ENCODE results near the gene FPGT. TPM values are rescaled to one million over a fixed set of nuclear protein-coding genes. Genes with fewer than 3 reads are reported as not detected.
"Not testable (repeated sequence)": the region's sequence is repeated elsewhere in the genome, so short reads cannot be mapped to it uniquely, and the experiment has no call there.

The FPGT gene
- total and polyA plus RNA-seq, 5 donors from 2014 or later: 5.3 to 10.3 (median 6.0) TPM

DNA sequence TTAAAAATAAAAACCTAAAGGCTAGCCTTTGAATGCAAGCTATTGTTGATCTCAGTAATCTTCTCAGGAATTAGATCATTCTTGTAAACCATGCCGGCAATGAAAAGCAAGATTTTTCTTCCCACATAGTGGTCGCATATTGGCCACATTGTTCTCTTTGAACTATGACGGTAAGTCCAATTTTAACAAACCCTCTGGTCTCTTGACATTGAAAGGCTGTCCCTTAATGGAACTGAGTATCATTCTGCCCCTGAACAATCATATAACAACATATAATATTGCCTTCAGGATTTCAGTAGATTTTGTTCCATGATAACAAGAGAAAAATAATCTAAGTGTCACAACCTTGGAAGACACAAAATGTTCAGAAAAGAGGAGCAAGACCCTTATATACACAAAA lies 38.4 kb downstream of the FPGT start:
- Histone ChIP-seq H3K36me3 (ENCODE audit: control insufficient read depth, insufficient read depth, low read length) (no peaks in the 10 kb centered on the region), H3K9me3 (ENCODE audit: control insufficient read depth in 2 of 2, low read length in 2 of 2) (no peaks in the 10 kb centered on the region), H3K27ac (ENCODE audit: insufficient read depth, low read length, poor library complexity, severe bottlenecking) (no peak overlapping the region), H3K4me1 (ENCODE audit: control insufficient read depth, insufficient read depth, low read length, poor library complexity, severe bottlenecking) (no peaks in the 10 kb centered on the region), H3K4me3 (ENCODE audit: low read depth, low read length) (no peak overlapping the region), H3K27me3 (ENCODE audit: control insufficient read depth, insufficient read depth, low read length) (no peaks in the 10 kb centered on the region)
- no peaks in the 10 kb centered on the region for H3K27me3 Mint-ChIP-seq
- H3K36me3 Mint-ChIP-seq: peaks cover 6% of the 10 kb centered on the region
- DNase-seq (no peak), ATAC-seq (ENCODE audit: low read depth in 2 of 2) (no peak)
- no peak overlapping the region for H3K4me3 Mint-ChIP-seq
- no peak overlapping the region for H3K27ac Mint-ChIP-seq
- H3K4me1 Mint-ChIP-seq: no peaks in the 10 kb centered on the region
- peaks cover 0 to 7% (median 3%) of the 10 kb centered on the region in 7 donors for H3K9me3 Mint-ChIP-seq

DNA sequence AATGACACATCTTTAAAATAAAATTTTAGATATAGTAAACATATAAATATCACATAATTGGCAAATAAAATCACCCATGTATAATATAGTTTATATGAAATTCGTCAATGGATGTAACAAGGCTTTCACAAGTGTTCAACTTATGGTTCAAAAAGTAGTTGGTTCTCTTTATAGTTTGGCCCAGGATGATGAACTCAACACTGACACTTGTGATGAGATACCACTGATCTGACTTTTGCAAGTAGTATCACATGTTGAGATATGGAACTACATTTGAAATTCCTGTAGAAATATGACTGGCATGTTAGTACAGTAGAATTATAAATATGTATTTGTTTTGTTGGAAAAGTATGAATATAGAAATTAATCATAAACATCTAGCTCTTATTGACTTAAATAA lies 39.0 kb downstream of the FPGT start:
- no peaks in the 10 kb centered on the region for H3K4me1 Mint-ChIP-seq
- no peak for DNase-seq
- Histone ChIP-seq H3K4me1 (ENCODE audit: control insufficient read depth, insufficient read depth, low read length, poor library complexity, severe bottlenecking) (no peaks in the 10 kb centered on the region), H3K27ac (ENCODE audit: insufficient read depth, low read length, poor library complexity, severe bottlenecking) (no peak overlapping the region), H3K36me3 (ENCODE audit: control insufficient read depth, insufficient read depth, low read length) (no peaks in the 10 kb centered on the region), H3K4me3 (ENCODE audit: low read depth, low read length) (no peak overlapping the region), H3K27me3 (ENCODE audit: control insufficient read depth, insufficient read depth, low read length) (no peaks in the 10 kb centered on the region), H3K9me3 (ENCODE audit: control insufficient read depth in 2 of 2, low read length in 2 of 2) (no peaks in the 10 kb centered on the region)
- no peak overlapping the region for H3K27ac Mint-ChIP-seq
- no peak for ATAC-seq (ENCODE audit: low read depth in 2 of 2)
- H3K9me3 Mint-ChIP-seq: peaks cover 0 to 6% (median 3%) of the 10 kb centered on the region in 7 donors
- peaks cover 6% of the 10 kb centered on the region for H3K36me3 Mint-ChIP-seq
- no peaks in the 10 kb centered on the region for H3K27me3 Mint-ChIP-seq
- no peak overlapping the region for H3K4me3 Mint-ChIP-seq

DNA sequence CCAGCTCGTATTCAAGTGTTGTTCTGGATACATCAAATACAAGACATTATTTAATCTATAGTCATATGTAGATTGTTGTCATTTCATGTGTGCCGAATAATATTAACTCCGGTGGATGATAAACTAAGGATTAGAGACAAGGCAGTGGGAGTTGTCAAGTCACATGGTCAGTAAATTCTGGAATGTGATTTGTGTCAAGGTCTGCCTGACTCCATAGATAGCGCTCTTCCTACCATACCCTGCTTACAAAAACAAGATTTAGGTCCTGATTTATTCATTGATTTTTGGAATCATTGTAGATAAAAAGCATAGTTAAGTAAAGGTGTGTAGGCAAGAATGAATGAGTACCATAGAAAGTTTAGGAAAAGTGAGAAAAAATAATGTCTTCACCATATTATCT lies 39.7 kb downstream of the FPGT start:
- H3K4me1 ChIP-seq (ENCODE audit: control insufficient read depth, insufficient read depth, low read length, poor library complexity, severe bottlenecking): no peaks in the 10 kb centered on the region
- H3K27ac Mint-ChIP-seq: no peak overlapping the region
- H3K27ac ChIP-seq (ENCODE audit: insufficient read depth, low read length, poor library complexity, severe bottlenecking): no peak overlapping the region
- ATAC-seq (ENCODE audit: low read depth in 2 of 2) (no peak), DNase-seq (no peak)
- peaks cover 0 to 4% (median 0%) of the 10 kb centered on the region in 7 donors for H3K9me3 Mint-ChIP-seq
- no peaks in the 10 kb centered on the region for H3K4me1 Mint-ChIP-seq
- no peak overlapping the region for H3K4me3 Mint-ChIP-seq
- H3K9me3 ChIP-seq (ENCODE audit: control insufficient read depth in 2 of 2, low read length in 2 of 2): no peaks in the 10 kb centered on the region
- H3K27me3 Mint-ChIP-seq: no peaks in the 10 kb centered on the region
- no peaks in the 10 kb centered on the region for H3K36me3 ChIP-seq (ENCODE audit: control insufficient read depth, insufficient read depth, low read length)
- H3K4me3 ChIP-seq (ENCODE audit: low read depth, low read length): no peak overlapping the region
- no peaks in the 10 kb centered on the region for H3K27me3 ChIP-seq (ENCODE audit: control insufficient read depth, insufficient read depth, low read length)
- H3K36me3 Mint-ChIP-seq: peaks cover 6% of the 10 kb centered on the region

DNA sequence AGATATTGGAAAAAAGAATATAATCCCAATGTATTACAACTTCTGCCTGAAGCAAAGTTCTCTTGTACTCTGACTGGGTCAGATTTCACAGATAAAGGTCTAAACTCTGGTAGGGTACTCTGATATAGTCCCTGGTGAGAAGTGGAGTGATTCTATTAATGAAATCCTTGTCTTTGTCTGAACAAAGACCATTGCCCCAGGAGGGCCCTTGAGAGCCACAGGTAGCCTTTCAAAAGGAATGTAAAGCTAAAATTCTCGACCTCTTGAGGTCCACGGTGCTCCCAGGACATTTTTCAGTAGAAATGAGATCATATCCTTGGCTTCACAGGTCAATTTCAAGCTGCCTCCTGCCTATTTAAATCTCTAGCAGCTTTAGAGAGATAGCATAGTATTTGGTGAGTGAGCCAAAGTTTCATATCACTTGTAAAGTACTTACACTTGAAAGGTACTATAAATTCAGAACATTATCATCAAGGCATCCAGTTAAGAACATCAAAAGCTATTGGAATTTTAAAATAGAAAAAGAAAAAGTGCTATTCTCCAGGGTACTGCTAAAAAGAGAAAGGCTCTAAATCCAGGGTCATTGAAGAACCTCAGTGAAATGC lies 47.2 kb downstream of the FPGT start:
- H3K27me3 Mint-ChIP-seq: no peaks in the 10 kb centered on the region
- H3K4me1 ChIP-seq (ENCODE audit: control insufficient read depth, insufficient read depth, low read length, poor library complexity, severe bottlenecking): no peaks in the 10 kb centered on the region
- no peaks in the 10 kb centered on the region for H3K27me3 ChIP-seq (ENCODE audit: control insufficient read depth, insufficient read depth, low read length)
- H3K36me3 ChIP-seq (ENCODE audit: control insufficient read depth, insufficient read depth, low read length): no peaks in the 10 kb centered on the region
- DNase-seq (no peak), ATAC-seq (ENCODE audit: low read depth in 2 of 2) (no peak)
- no peak overlapping the region for H3K4me3 Mint-ChIP-seq
- H3K9me3 Mint-ChIP-seq: peaks cover 0 to 2% (median 0%) of the 10 kb centered on the region in 7 donors
- no peaks in the 10 kb centered on the region for H3K36me3 Mint-ChIP-seq
- H3K4me3 ChIP-seq (ENCODE audit: low read depth, low read length): no peak overlapping the region
- H3K27ac Mint-ChIP-seq: no peak overlapping the region
- no peaks in the 10 kb centered on the region for H3K4me1 Mint-ChIP-seq
- H3K9me3 ChIP-seq (ENCODE audit: control insufficient read depth in 2 of 2, low read length in 2 of 2): no peaks in the 10 kb centered on the region
- H3K27ac ChIP-seq (ENCODE audit: insufficient read depth, low read length, poor library complexity, severe bottlenecking): no peak overlapping the region

DNA sequence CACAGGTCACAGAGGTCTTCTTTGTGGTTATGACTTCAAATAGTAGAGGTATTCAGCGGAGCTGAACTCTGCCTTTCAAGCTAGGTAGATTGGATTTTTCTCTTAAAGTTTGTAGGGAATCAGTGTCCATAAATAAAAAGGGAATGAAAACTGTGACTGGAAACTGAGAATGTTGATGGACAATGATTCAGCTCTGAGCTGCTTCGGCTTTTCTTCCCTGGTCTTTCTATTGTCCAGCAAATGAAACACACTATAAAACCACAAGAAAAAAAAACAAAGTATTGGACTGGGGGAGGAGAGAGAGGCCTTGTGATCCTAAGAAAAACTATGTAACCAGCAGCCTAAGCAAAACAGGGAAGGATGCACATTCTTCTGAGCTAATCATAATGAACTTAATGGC lies 48.3 kb downstream of the FPGT start:
- no peak overlapping the region for H3K4me3 Mint-ChIP-seq
- no peaks in the 10 kb centered on the region for H3K27me3 ChIP-seq (ENCODE audit: control insufficient read depth, insufficient read depth, low read length)
- no peaks in the 10 kb centered on the region for H3K36me3 Mint-ChIP-seq
- no peaks in the 10 kb centered on the region for H3K4me1 ChIP-seq (ENCODE audit: control insufficient read depth, insufficient read depth, low read length, poor library complexity, severe bottlenecking)
- no peak for ATAC-seq (ENCODE audit: low read depth in 2 of 2)
- H3K9me3 Mint-ChIP-seq: no peaks in the 10 kb centered on the region
- H3K4me1 Mint-ChIP-seq: no peaks in the 10 kb centered on the region
- no peaks in the 10 kb centered on the region for H3K27me3 Mint-ChIP-seq
- no peak overlapping the region for H3K27ac Mint-ChIP-seq
- no peak overlapping the region for H3K4me3 ChIP-seq (ENCODE audit: low read depth, low read length)
- no peaks in the 10 kb centered on the region for H3K36me3 ChIP-seq (ENCODE audit: control insufficient read depth, insufficient read depth, low read length)
- H3K9me3 ChIP-seq (ENCODE audit: control insufficient read depth in 2 of 2, low read length in 2 of 2): no peaks in the 10 kb centered on the region
- DNase-seq: no peak
- H3K27ac ChIP-seq (ENCODE audit: insufficient read depth, low read length, poor library complexity, severe bottlenecking): no peak overlapping the region

DNA sequence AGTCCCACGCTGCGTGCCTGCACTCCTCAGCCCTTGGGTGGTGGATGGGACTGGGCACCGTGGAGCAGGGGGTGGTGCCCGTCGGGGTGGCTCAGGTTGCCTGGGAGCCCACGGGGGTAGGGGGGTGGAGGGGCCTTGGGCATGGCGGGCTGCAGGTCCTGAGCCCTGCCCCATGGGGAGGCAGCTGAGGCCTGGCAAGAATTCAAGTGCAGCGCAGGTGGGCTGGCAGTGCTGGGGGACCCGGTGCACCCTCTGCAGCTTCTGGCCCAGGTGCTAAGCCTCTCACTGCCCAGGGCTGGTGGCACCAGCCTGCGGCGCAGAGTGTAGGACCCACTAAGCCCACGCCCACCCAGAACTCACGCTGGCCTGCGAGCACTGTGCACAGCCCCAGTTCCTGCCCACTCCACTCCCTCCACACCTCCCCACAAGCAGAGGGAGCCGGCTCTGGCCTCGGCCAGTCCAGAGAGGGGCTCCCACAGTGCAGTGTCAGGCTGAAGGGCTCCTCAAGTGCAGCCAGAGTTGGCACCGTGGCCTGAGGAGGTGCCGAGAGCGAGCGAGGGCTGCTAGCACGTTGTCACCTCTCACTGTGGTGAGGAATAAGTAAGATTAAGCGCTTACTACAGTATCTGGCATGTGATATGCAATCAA lies 50.0 kb downstream of the FPGT start:
- Mint-ChIP-seq H3K36me3 (no peaks in the 10 kb centered on the region), H3K4me1 (no peaks in the 10 kb centered on the region), H3K4me3 (no peak overlapping the region), H3K9me3 (no peaks in the 10 kb centered on the region), H3K27me3 (no peaks in the 10 kb centered on the region), H3K27ac (no peak overlapping the region)
- Histone ChIP-seq H3K27ac (ENCODE audit: insufficient read depth, low read length, poor library complexity, severe bottlenecking) (no peak overlapping the region), H3K27me3 (ENCODE audit: control insufficient read depth, insufficient read depth, low read length) (no peaks in the 10 kb centered on the region), H3K4me1 (ENCODE audit: control insufficient read depth, insufficient read depth, low read length, poor library complexity, severe bottlenecking) (no peaks in the 10 kb centered on the region), H3K9me3 (ENCODE audit: control insufficient read depth in 2 of 2, low read length in 2 of 2) (no peaks in the 10 kb centered on the region), H3K4me3 (ENCODE audit: low read depth, low read length) (no peak overlapping the region), H3K36me3 (ENCODE audit: control insufficient read depth, insufficient read depth, low read length) (no peaks in the 10 kb centered on the region)
- ATAC-seq (ENCODE audit: low read depth in 2 of 2) (no peak), DNase-seq (no peak)

DNA sequence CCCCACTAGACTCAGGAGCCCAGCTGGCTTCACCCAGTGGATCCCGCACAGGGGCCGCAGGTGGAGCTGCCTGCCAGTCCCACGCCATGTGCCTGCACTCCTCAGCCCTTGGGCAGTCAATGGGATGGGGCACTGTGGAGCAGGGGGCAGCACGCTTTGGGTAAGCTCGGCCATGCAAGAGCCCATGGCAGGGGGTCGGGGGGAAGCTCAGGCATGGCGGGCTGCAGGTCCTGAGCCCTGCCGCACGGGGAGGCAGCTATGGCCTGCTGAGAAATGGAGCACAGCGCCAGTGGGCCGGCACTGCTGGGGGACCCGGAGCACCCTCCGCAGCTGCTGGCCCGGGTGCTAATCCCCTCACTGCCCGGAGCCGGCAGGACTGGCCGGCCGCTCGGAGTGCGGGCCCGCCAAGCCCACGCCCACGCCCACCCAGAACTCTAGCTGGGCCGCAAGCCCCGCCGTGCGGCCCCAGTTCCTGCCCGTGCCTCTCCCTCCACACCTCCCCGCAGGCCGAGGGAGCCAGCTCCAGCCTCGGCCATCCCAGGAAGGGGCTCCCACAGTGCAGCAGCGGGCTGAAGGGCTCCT lies 55.3 kb downstream of the FPGT start:
- H3K9me3 Mint-ChIP-seq: not testable (repeated sequence)

More for the DNA sequence above, 55.3 kb downstream of the FPGT start:
- DNase-seq; H3K4me3 ChIP-seq (ENCODE audit: low read depth, low read length); H3K36me3 Mint-ChIP-seq; H3K27me3 Mint-ChIP-seq; H3K36me3 ChIP-seq (ENCODE audit: control insufficient read depth, insufficient read depth, low read length); H3K27me3 ChIP-seq (ENCODE audit: control insufficient read depth, insufficient read depth, low read length); H3K9me3 ChIP-seq (ENCODE audit: control insufficient read depth in 2 of 2, low read length in 2 of 2); H3K4me1 Mint-ChIP-seq; H3K27ac Mint-ChIP-seq; H3K27ac ChIP-seq (ENCODE audit: insufficient read depth, low read length, poor library complexity, severe bottlenecking); H3K4me1 ChIP-seq (ENCODE audit: control insufficient read depth, insufficient read depth, low read length, poor library complexity, severe bottlenecking); ATAC-seq (ENCODE audit: low read depth in 2 of 2); H3K4me3 Mint-ChIP-seq: not testable (repeated sequence)
